Measurements from ENCODE around the gene PIRT.

The PIRT gene

DNA sequence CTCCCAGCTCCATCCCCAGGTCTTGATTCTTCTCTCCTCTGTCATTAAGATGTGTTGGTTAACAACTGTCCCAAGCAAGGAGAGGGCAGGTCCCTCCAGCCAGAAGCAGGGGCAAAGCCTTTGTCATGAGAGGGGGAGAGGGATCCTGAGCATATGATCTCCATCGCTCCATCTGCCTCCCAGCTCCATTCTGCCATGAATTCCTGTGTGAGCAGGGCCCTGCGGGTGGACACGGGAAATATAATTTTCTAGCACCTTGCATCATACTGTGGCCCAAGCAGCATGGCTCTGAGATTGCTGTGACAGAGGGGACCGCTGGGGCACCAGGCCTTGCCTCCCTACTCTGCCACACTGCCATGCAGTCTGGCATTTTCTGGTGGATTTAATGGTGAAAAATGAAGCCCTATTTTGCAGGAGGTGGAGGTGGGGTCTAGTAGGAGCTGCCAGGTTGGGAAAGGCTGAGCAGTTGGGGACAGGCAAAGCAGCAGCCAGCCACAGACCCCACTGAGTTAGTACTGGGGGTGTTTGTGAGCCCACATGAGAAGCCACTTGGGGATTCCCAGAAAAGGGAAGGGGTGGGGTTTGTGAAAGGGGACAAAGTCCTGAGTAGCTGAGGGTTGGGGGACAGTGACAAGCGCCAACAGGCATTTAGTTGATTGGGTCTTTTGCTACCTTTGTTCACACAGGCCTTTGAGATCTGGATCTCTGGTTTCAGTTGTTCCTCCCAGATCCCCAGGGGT, 50.4 kb downstream of the PIRT start:
- no peak for DNase-seq (ENCODE audit: low read depth)

DNA sequence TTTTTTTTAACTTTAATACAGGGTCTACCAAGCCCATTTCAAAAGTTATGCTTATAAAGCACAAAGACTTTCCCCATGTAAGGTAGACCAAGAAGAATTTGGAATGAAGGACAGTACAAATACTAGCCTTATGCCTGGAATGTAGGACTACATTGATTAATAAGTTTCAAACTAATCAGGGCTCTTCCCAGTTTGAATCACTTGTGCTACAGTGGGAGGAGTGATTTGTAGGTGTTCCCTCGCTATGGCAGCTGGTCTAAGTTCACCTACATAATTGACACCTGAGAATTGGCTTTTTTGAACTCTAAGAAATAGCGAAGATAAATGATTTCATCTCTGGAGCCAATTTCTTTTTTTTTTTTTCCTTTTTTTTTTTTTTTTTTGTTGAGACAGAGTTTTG, 52.6 kb downstream of the PIRT start:
- DNase-seq (ENCODE audit: low read depth) = no peak

DNA sequence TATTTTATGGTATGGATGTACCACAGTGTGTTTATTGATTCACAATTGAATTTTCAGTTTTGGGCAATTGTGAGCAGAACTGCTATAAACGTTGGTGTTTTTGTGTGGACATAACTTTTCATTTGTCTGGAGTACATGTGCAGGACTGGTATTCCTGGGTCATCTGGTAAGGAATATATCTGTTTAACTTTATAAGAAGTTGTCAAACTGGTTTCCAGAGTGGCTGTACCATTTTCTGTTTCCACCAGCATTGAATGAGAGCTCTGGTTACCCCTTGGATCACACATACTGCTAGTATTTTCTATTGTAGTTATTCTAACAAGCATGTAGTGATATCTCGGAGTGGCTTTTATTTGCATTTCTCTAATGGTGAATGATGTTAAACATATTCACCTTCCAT, 58.3 kb downstream of the PIRT start:
- DNase-seq (ENCODE audit: low read depth) = no peak

DNA sequence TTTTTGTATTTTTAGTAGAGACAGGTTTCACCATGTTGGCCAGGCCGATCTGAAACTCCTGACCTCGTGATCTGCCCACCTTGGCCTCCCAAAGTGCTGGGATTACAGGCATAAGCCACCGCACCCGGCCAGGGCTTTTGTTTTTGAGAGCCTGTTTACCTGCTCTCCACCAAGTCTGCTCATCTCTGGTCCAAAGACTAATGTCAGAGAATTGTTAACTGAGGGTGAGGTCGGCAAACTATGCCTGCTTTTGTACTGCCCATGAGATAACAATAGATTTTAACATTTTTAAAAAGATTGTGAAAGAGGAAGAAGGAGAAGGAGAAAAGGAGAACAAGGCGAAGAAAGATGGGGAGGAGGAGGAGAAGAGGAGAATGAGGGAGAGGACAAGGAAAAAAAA, 60.0 kb downstream of the PIRT start:
- no peak for DNase-seq (ENCODE audit: low read depth)

DNA sequence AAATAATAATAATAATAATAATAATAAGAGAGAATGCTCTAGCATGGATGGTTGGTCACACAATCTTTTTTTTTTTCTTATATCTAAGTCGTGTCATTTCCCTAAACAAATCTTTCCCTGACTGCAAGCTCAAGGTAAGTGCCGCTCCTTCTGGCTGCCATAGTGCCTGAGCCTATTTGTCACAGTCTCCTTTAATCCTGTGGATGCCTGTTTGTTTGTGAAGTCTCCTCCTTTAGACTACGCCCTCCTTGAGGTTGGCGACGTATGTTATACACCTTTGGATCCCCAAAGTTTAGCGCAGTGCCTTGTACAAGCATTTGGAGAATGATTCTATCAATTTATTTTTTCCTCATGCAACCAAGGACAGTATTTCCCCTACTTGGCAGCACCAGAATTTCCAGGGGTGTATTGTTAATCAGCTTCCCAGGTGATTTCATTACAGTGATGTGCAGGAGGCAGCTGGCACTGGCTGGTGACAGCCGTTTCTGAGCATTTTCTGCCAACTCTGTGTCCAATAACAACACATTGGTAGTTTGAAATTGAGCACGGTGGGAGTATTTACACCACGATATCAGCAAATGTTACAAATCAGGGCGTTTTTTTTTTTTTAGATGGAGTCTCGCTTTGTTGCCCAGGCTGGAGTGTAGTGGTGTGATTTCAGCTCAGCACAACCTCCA, 60.6 kb downstream of the PIRT start:
- DNase-seq (ENCODE audit: low read depth) = no peak

DNA sequence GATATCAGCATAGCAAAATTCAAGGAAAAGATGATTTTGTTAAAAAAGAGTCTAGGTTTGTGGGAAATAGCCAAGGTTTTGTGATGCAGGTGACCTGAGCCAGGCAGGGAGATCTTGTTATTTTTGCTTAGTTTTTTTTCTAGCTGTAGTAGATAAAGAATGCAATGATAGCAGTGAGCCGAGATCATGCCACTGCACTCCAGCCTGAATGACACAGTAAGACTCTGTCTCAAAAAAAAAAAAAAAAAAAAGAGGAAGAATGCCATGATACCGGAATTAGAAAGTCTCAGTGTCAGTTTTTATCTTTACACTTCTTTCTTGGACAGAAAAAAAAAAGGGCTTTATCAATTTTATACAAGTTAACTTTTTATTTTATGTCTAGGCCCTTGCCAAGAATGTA, 61.5 kb downstream of the PIRT start:
- no peak for DNase-seq (ENCODE audit: low read depth)

DNA sequence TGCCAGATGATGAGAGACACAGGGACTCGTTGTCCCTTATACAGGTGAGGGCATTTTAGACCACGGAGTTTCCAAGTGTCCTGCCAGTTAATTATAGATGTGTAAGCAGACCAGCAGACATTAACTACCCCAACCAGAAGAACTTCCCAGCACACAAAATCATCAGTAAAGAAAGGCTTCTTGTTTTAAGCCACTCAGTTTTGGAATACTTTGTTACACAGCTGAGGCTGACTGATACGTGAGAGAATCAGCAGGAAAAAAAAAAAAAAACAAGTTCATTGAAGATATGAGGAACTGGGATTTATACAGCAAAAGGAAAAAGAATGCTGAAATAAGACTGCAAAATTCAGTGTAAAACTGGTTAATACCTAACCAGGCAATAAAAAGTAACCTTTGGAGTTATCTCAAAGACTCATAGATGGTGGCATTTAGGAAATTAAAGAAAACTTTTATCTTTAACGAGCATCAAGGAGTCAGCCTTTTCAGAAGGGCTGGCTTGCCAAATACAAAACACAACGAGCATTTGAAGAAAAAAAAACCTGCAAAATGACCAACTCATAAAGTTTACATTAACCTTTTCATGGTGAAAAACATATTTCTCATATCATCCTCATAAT, 62.0 kb downstream of the PIRT start:
- no peak for DNase-seq (ENCODE audit: low read depth)

DNA sequence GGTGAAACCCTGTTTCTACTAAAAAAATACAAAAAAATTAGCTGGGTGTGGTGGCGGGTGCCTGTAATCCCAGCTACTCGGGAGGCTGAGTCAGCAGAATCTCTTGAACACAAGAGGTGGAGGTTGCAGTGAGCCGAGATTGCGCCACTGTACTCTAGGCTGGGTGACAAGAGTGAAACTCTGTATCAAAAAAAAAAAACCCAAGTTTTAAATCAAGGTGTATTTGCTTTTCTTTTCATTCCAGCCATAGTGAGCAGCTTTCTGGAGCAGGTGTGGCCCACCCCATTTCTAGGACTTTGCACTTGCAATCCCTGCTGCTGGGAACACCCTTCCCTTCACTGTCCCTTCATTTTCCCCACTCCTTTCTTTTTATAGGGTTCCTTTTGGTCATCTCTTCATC, 62.8 kb downstream of the PIRT start:
- DNase-seq (ENCODE audit: low read depth) = no peak

DNA sequence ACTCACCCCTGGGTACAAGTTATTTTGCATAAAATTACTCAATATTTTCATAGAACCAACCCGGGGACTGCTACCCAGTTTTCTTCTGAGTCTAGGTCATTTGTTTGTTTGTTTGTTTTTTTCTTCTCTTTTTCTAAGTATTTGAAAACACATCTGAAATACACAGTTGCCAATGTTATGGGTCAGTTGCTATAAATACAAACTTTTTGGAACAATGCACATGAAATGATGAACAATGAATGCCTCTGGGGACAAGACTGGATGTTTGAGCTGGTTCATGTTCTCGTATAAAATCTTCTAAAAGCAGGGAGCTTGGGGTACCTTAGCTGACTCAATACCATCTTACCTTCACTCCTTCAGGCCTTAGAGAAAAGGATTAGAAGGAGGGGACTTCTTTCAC, 64.5 kb downstream of the PIRT start:
- DNase-seq (ENCODE audit: low read depth) = no peak

Data from T-helper 22 cell (primary cell).